ENCODE results near the gene STAT3.

Gene STAT3

GRCh38 chr17:42289611-42290181 is 98.5 kb downstream of the STAT3 start:
- DNase-seq, result no peak

GRCh38 chr17:42288803-42289610 is 99.2 kb downstream of the STAT3 start:
- no peak for DNase-seq

GRCh38 chr17:42287977-42288802 is 100.1 kb downstream of the STAT3 start, which contains the start of gene STAT5A:
Gene STAT5A (plus strand): TSS chr17:42288498. CDS start chr17:42289412, 914 bp downstream.
- no peak for DNase-seq

GRCh38 chr17:42287305-42287976 is 100.8 kb downstream of the STAT3 start:
- no peak for DNase-seq

- no peak for DNase-seq
These were observed 101.6 kb downstream of the STAT3 start for GRCh38 chr17:42286411-42287221.

- DNase-seq, result no peak
These were observed 102.7 kb downstream of the STAT3 start for GRCh38 chr17:42285346-42286050.

- DNase-seq, result no peak
These were observed 103.7 kb downstream of the STAT3 start for GRCh38 chr17:42284566-42284965.

- no peak for DNase-seq
These were observed 104.2 kb downstream of the STAT3 start for GRCh38 chr17:42284024-42284369.

- no peak for DNase-seq
These were observed 104.8 kb downstream of the STAT3 start for GRCh38 chr17:42283241-42284023.

- no peak for DNase-seq
These were observed 105.7 kb downstream of the STAT3 start for GRCh38 chr17:42282478-42283080.

- no peak for DNase-seq
These were observed 106.6 kb downstream of the STAT3 start for GRCh38 chr17:42281571-42282096.

GRCh38 chr17:42279776-42280630 is 108.2 kb downstream of the STAT3 start:
- no peak for DNase-seq

GRCh38 chr17:42277342-42277712 is 110.9 kb downstream of the STAT3 start:
- no peak for DNase-seq

- DNase-seq, result no peak
These were observed 111.5 kb downstream of the STAT3 start for GRCh38 chr17:42276609-42277341.

- DNase-seq, result no peak
These were observed 112.0 kb downstream of the STAT3 start, which contains the start of gene STAT5B for GRCh38 chr17:42276359-42276608. Gene STAT5B (minus strand): TSS chr17:42276391. CDS start chr17:42232127, 44,264 bp downstream.

GRCh38 chr17:42275527-42276358 is 112.5 kb downstream of the STAT3 start:
- no peak for DNase-seq

- DNase-seq, result no peak
These were observed 113.3 kb downstream of the STAT3 start for GRCh38 chr17:42274812-42275526.
